Fibroblast of pulmonary artery (primary cell): ENCODE data around the gene PTPRM.
A peak's percentile ranks its signal among the peaks of the same experiment; 100 is the strongest.

ENCODE experiments used
- DNase-seq: peaks from one replicate; pipeline ENCODE4 v3.0.0-alpha.2; 2010; ENCODE audit warnings: low read depth
- H3K4me3 ChIP-seq: replicated peaks from 2 replicates; pipeline ENCODE4 v1.5.1; 2011; ENCODE audit warnings: low read depth, mild to moderate bottlenecking, control low read depth, low read length, moderate library complexity
- CTCF ChIP-seq: IDR thresholded peaks from 2 replicates; pipeline ENCODE4 v1.5.1; 2011; ENCODE audit warnings: mild to moderate bottlenecking, control low read depth, low read length, inconsistent platforms; ENCODE audit errors: missing control alignments

PTPRM gene

GRCh38 chr18:8167673-8168072, 600.6 kb downstream of the PTPRM start:
- no peak for TF ChIP-seq CTCF

GRCh38 chr18:8169722-8170121, 602.6 kb downstream of the PTPRM start:
- TF ChIP-seq CTCF: no peak
- DNase-seq: no peak
- no peak overlapping the region for H3K4me3 ChIP-seq

More at GRCh38 chr18:8167673-8168072, 600.6 kb downstream of the PTPRM start:
- no peak for DNase-seq
- no peak overlapping the region for H3K4me3 ChIP-seq

- no peak for TF ChIP-seq CTCF
- no peak for DNase-seq
- no peak overlapping the region for H3K4me3 ChIP-seq
Measured at GRCh38 chr18:8174771-8175170, 607.7 kb downstream of the PTPRM start.

- no peak for TF ChIP-seq CTCF
- no peak for DNase-seq
- no peak overlapping the region for H3K4me3 ChIP-seq
Measured at GRCh38 chr18:8175501-8176061, 608.5 kb downstream of the PTPRM start.

- H3K4me3 ChIP-seq: no peak overlapping the region
- DNase-seq: peak; percentile 7
- TF ChIP-seq CTCF: no peak
Measured at GRCh38 chr18:8176109-8176508, 609.0 kb downstream of the PTPRM start.

GRCh38 chr18:8176554-8176953, 609.4 kb downstream of the PTPRM start:
- no peak for TF ChIP-seq CTCF
- DNase-seq: no peak

GRCh38 chr18:8177330-8178016, 610.4 kb downstream of the PTPRM start:
- no peak overlapping the region for H3K4me3 ChIP-seq
- DNase-seq: peak; percentile 19
- TF ChIP-seq CTCF: no peak

More at GRCh38 chr18:8176554-8176953, 609.4 kb downstream of the PTPRM start:
- H3K4me3 ChIP-seq: no peak overlapping the region
